GM23248 (cell line): Measurements from ENCODE around the gene IFT88. TPM values are rescaled to one million over a fixed set of nuclear protein-coding genes. Genes with fewer than 3 reads are reported as not detected.

Experiments
- DNase-seq: peaks from one replicate; pipeline ENCODE4 v3.0.0-alpha.2; 2015
- H2AFZ ChIP-seq: fragments of 200-600 bp; sonication (generic); 2 replicates; pipeline ENCODE4 v1.6.1; 2016; ENCODE audit warnings: antibody characterized with exemption
- H3F3A ChIP-seq: fragments of 200-600 bp; sonication (generic); 2 replicates; pipeline ENCODE4 v1.6.1; 2016; ENCODE audit warnings: mild to moderate bottlenecking, antibody characterized with exemption, mixed run types; ENCODE audit not compliant: insufficient read depth
- H3K27ac ChIP-seq: fragments of 200-600 bp; sonication (generic); 2 replicates; pipeline ENCODE4 v1.5.1; 2016; ENCODE audit warnings: mild to moderate bottlenecking
- H3K27me3 ChIP-seq: fragments of 200-600 bp; sonication (generic); replicated peaks from 2 replicates; pipeline ENCODE4 v1.6.1; 2016; ENCODE audit warnings: mild to moderate bottlenecking; ENCODE audit not compliant: insufficient read depth
- H3K36me3 ChIP-seq: fragments of 200-600 bp; sonication (generic); 2 replicates; pipeline ENCODE4 v1.6.1; 2016; ENCODE audit warnings: low read depth, mild to moderate bottlenecking
- H3K4me1 ChIP-seq: fragments of 200-600 bp; sonication (generic); 2 replicates; pipeline ENCODE4 v1.6.1; 2016; ENCODE audit warnings: mild to moderate bottlenecking; ENCODE audit not compliant: insufficient read depth
- H3K4me2 ChIP-seq: fragments of 200-600 bp; sonication (generic); one replicate; pipeline ENCODE4 v1.6.1; 2016; ENCODE audit warnings: mild to moderate bottlenecking; ENCODE audit not compliant: unreplicated experiment
- H3K4me3 ChIP-seq: fragments of 200-600 bp; sonication (generic); 2 replicates; pipeline ENCODE4 v1.5.1; 2016; ENCODE audit warnings: mild to moderate bottlenecking
- H3K79me2 ChIP-seq: fragments of 200-600 bp; sonication (generic); 2 replicates; pipeline ENCODE4 v1.6.1; 2016; ENCODE audit warnings: mild to moderate bottlenecking; ENCODE audit not compliant: insufficient read depth
- H3K9ac ChIP-seq: fragments of 200-600 bp; sonication (generic); 2 replicates; pipeline ENCODE4 v1.6.1; 2016; ENCODE audit warnings: mild to moderate bottlenecking
- H3K9me2 ChIP-seq: fragments of 200-600 bp; sonication (generic); 2 replicates; pipeline ENCODE4 v1.6.1; 2016; ENCODE audit warnings: mixed run types, mild to moderate bottlenecking, moderate library complexity; ENCODE audit not compliant: insufficient read depth
- H3K9me3 ChIP-seq: fragments of 200-600 bp; sonication (generic); one replicate; pipeline ENCODE4 v1.6.1; 2017; ENCODE audit warnings: low read depth
- H4K20me1 ChIP-seq: fragments of 200-600 bp; sonication (generic); 2 replicates; pipeline ENCODE4 v1.6.0; 2016; ENCODE audit not compliant: insufficient read depth
- EZH2 ChIP-seq: fragments of 200-600 bp; sonication (generic); IDR thresholded peaks from 2 replicates; pipeline ENCODE4 v1.6.1; 2018; ENCODE audit warnings: antibody characterized with exemption, mild to moderate bottlenecking; ENCODE audit not compliant: insufficient read depth, poor library complexity, severe bottlenecking
- EZH2phosphoT487 ChIP-seq: fragments of 200-600 bp; sonication (generic); IDR thresholded peaks from 2 replicates; pipeline ENCODE4 v1.6.1; 2018; ENCODE audit warnings: antibody characterized with exemption, moderate library complexity, mild to moderate bottlenecking, low read depth; ENCODE audit not compliant: insufficient read depth
- WGBS, 2 experiments: methylation state at CpG; one replicate each; pipeline ENCODE4 v1.1.6; 2015 to 2017; ENCODE audit warnings: low lambda C conversion rate in 2 of 2, low coverage in 1 of 2; ENCODE audit errors: missing lambda C conversion rate in 2 of 2; 5-methylcytosine and 5-hydroxymethylcytosine counted together
- in situ Hi-C: fragments of 300-500 bp; cut with MboI; formaldehyde crosslinking; loops from 2 replicates; pipeline ENCODE4 v1.15.0; 2020
- polyA plus RNA-seq: library from polyadenylated mRNA; unstranded; fragments of >200 nt; fragmentation: Nextera tagmentation; extraction: Ambion mirVana; gene quantifications from 2 replicates; pipeline ENCODE4 v1.2.1, GENCODE V29; 2016
- total RNA-seq: library from RNA; depleted of rRNA; stranded (reverse); fragments of >200 nt; shearing (Covaris generic); gene quantifications from 2 replicates; pipeline ENCODE4 v1.2.3, GENCODE V29; 2014

The IFT88 gene
- total and polyA plus RNA-seq, 2 experiments from 2014 or later = 10.3 to 11.4 TPM

DNA sequence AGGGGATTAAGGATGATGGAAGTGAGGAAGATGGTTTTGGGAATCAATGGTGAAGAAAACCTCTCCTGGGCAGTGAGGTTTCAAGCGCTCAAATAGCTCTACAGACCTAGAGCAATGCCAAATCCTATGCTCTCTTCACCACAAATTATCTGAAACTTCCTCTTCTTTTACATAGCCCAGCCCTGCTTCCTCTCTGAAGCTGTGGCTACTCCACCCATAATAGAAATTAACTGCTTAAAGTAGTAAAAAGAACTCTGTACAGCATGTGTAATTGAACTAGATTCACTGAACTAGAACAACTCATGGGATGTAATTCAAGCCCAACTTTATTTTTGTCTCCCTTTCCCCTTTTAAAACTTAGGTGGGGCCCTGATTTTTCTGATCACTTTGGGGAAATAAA is 20.4 kb upstream of the IFT88 start:
- Histone ChIP-seq H3K4me3 (no peak overlapping the region), H3K79me2 (no peaks in the 10 kb centered on the region), H3K36me3 (no peaks in the 10 kb centered on the region), H3K9me3 (no peaks in the 10 kb centered on the region), H3K4me1 (no peaks in the 10 kb centered on the region), H2AFZ (no peak overlapping the region), H3K27ac (no peak overlapping the region), H3K9ac (no peak overlapping the region), H3K27me3 (no peaks in the 10 kb centered on the region), H4K20me1 (no peaks in the 10 kb centered on the region), H3K4me2 (no peak overlapping the region), H3K9me2 (no peaks in the 10 kb centered on the region), H3F3A (no peaks in the 10 kb centered on the region)
- 46 to 50% methylated on average over 1 of the region's 1 CpG for WGBS, 2 experiments
- TF ChIP-seq EZH2 (no peak), EZH2phosphoT487 (no peak)
- in situ Hi-C loops = no loop called here
- DNase-seq = no peak

- Histone ChIP-seq H3K9me3 (no peaks in the 10 kb centered on the region), H3K79me2 (no peaks in the 10 kb centered on the region), H3K4me1 (no peaks in the 10 kb centered on the region), H3K4me2 (no peak overlapping the region), H2AFZ (no peak overlapping the region), H4K20me1 (no peaks in the 10 kb centered on the region), H3K9ac (no peak overlapping the region), H3F3A (no peaks in the 10 kb centered on the region), H3K9me2 (no peaks in the 10 kb centered on the region), H3K36me3 (no peaks in the 10 kb centered on the region), H3K4me3 (no peak overlapping the region), H3K27me3 (no peaks in the 10 kb centered on the region), H3K27ac (no peak overlapping the region)
- WGBS, 2 experiments = 79 to 81% methylated on average over 4 of the region's 4 CpGs
- no peak for DNase-seq
- no peak for TF ChIP-seq EZH2phosphoT487
- no peak for TF ChIP-seq EZH2
- in situ Hi-C loops = no loop called here
Observed at GRCh38 chr13:20547479-20547908, 19.5 kb upstream of the IFT88 start.

DNA sequence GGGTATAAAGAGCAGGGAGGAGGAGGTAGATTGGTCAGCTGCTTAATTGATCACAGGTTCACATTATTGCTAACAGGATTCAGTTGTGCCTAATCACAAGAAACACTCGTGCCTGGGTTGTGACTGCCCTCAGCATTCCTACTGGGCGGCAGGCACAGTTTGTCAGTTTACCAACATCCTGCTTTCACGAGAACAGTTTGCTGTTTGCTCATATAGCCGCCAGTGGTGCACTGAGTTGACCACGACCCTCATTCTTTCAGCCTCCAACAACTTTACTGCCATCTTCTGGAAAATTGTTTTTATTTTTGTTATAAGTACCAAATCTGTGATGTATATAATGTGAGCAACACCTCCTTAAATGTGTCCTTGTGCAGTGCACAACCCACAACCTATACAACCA is 16.2 kb upstream of the IFT88 start:
- 34 to 41% methylated on average over 5 of the region's 5 CpGs for WGBS, 2 experiments
- H3K4me2 ChIP-seq = no peak overlapping the region
- H2AFZ ChIP-seq = no peak overlapping the region
- no peaks in the 10 kb centered on the region for H3K79me2 ChIP-seq
- no peak for DNase-seq
- in situ Hi-C loops = no loop called here
- H3K27me3 ChIP-seq = no peaks in the 10 kb centered on the region
- no peak overlapping the region for H3K4me3 ChIP-seq
- no peaks in the 10 kb centered on the region for H3F3A ChIP-seq
- H3K9me3 ChIP-seq = no peaks in the 10 kb centered on the region
- H3K4me1 ChIP-seq = no peaks in the 10 kb centered on the region
- no peaks in the 10 kb centered on the region for H3K36me3 ChIP-seq
- H3K9me2 ChIP-seq = no peaks in the 10 kb centered on the region
- H3K27ac ChIP-seq = no peak overlapping the region
- H3K9ac ChIP-seq = no peak overlapping the region
- TF ChIP-seq EZH2phosphoT487 (no peak), EZH2 (no peak)
- H4K20me1 ChIP-seq = no peaks in the 10 kb centered on the region

DNA sequence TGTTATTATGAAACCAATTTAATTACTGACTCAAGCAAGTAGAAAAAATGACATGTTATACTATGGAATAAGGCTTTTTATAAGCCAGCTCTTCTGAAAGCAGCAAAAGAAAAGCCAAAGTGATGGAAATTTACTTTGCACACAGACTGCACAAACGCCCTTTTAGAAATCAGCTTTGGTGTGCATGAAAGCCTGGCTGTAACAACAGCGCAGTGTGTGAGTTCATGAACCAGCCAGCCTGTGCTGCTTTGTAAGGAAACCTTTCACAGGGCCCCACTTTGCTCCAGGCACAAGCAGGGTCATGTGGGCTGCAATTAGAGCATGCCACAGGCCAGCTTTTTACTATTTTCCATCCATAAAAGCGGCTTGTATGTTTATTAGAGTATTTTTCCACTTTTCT is 13.6 kb upstream of the IFT88 start:
- H3F3A ChIP-seq = no peaks in the 10 kb centered on the region
- H4K20me1 ChIP-seq = no peaks in the 10 kb centered on the region
- no peaks in the 10 kb centered on the region for H3K79me2 ChIP-seq
- H3K9me3 ChIP-seq = no peaks in the 10 kb centered on the region
- DNase-seq = peak; percentile 7
- no peak overlapping the region for H3K9ac ChIP-seq
- TF ChIP-seq EZH2phosphoT487 (no peak), EZH2 (no peak)
- H3K27ac ChIP-seq = no peak overlapping the region
- no peak overlapping the region for H3K4me3 ChIP-seq
- H2AFZ ChIP-seq = peak overlapping the region; percentile 48; the same call in 1 of the 2 replicates
- WGBS, 2 experiments = 48 to 53% methylated on average over 3 of the region's 3 CpGs
- H3K9me2 ChIP-seq = no peaks in the 10 kb centered on the region
- H3K36me3 ChIP-seq = no peaks in the 10 kb centered on the region
- in situ Hi-C loops = no loop called here
- no peaks in the 10 kb centered on the region for H3K27me3 ChIP-seq
- H3K4me1 ChIP-seq = no peaks in the 10 kb centered on the region
- no peak overlapping the region for H3K4me2 ChIP-seq

GRCh38 chr13:20558982-20559381 is 8.0 kb upstream of the IFT88 start:
- 74 to 78% methylated on average over 3 of the region's 3 CpGs for WGBS, 2 experiments

More at GRCh38 chr13:20558982-20559381, 8.0 kb upstream of the IFT88 start:
- no peak overlapping the region for H3K27ac ChIP-seq
- H3K9me3 ChIP-seq = no peaks in the 10 kb centered on the region
- no peak overlapping the region for H3K9ac ChIP-seq
- no peaks in the 10 kb centered on the region for H3K4me1 ChIP-seq
- H3K79me2 ChIP-seq = no peaks in the 10 kb centered on the region
- no peaks in the 10 kb centered on the region for H3K36me3 ChIP-seq
- no peak for TF ChIP-seq EZH2
- no peak for TF ChIP-seq EZH2phosphoT487
- H2AFZ ChIP-seq = no peak overlapping the region
- no peaks in the 10 kb centered on the region for H3F3A ChIP-seq
- no peaks in the 10 kb centered on the region for H4K20me1 ChIP-seq
- in situ Hi-C loops = no loop called here
- no peak for DNase-seq
- H3K27me3 ChIP-seq = no peaks in the 10 kb centered on the region
- no peaks in the 10 kb centered on the region for H3K9me2 ChIP-seq
- H3K4me3 ChIP-seq = no peak overlapping the region
- H3K4me2 ChIP-seq = no peak overlapping the region
